ENCODE data around the gene NSDHL.

- TF ChIP-seq CTCF (conservative IDR thresholded peaks at IDR 0.05) (no peak), EZH2 (IDR thresholded peaks at IDR 0.05; ENCODE audit: low read depth) (no peak)
Measured at GRCh38 chrX:152865232-152865920, 34.5 kb downstream of the NSDHL start.
